HG03095 (cell line): Measurements from ENCODE around the gene CYCS.
"Not testable (repeated sequence)": the region's sequence is repeated elsewhere in the genome, so short reads cannot be mapped to it uniquely, and the experiment has no call there.

Experiments used
- ATAC-seq: cut with Tn5 transposase; IDR thresholded peaks from one replicate; pipeline ENCODE4 v1.9.1; 2021; ENCODE audit warnings: moderate library complexity; ENCODE audit not compliant: unreplicated experiment

Gene CYCS

DNA sequence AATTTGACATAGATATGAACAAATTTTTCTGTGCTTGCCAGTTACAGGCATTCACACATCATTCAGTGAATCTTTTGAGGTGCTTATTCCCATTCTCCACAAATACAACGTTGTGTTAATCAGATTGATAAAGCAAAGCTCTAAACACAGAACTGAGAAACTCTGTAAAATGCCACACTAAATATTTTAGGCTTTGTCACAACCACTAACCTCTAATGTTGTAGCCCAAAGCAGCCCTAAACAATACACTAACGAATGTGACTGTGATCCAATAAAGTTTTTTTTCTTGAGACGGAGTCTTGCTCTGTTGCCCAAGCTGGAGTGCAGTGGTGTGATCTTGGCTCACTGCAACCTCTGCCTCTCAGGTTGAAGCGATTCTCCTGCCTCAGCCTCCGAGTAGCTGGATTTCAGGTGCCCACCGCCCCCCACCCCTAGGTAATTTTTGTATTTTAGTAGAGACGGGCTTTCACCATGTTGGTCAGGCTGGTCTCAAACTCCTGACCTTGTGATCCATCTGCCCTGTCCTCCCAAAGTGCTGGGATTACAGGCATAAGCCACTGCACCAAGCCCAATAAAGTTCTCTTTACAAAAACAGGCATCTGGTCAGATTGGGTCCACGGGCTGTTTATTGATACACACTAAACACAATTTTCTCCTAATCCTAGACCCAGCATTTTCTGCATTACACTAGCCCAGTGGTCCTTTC lies 6.9 kb downstream of the CYCS start:
- peak; percentile 32 for ATAC-seq

DNA sequence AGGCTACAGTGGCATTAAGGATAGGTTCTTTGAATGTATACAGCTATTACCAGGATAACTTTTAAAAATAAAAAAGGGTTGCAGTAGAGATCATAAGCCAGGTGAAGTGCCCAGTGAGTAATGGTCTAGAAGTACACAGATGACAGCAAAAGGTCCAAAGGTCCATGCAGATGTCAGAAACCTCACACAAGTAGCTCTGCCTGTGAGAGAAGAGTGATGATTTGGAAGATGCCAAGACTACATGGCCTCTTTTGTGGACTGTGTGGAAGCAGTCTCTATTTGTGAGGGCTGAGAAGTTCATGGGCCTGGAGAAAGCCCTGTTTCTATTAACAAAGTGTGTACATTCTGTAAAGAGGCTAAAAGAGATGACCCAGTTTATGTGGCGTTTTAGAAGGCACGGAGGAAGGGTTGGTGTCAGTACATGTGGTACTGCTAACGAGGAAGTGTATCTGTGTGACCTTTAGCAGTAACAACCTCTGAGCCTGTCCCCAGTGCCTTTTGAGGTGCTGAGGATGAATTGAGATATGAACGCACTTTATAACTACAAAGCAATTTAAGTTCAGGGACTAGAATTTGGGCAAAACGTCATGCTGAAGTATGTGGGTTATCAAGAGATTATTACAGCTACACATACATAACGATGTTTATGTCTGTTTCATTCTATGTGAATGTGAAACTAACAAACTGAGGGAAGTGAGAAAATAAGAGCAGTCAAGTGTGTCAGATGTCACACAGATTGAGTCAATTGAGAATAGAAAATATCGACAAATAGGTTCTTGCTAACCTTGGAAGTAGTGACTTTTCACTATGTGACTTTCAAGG lies 7.6 kb downstream of the CYCS start:
- ATAC-seq, result peak; percentile 88

DNA sequence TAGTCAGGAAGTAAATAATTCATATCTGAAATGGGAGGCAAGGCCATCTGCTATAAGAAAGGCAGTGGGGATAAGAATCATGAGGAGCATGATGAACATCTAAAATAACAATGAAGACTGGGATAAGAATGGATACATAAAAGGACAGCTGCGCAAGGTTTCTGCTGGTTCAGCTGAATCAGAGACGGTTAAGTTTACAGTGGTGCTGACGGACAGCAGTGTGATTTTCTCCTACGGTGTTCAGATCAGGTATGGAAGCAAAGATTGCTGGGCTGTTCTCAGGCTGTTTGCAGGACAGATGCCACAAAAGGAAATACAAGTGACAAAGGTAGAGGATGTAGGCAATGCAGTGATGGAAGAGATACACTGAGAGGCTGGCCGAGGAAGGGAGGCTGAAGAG lies 8.4 kb downstream of the CYCS start:
- ATAC-seq, result no peak

DNA sequence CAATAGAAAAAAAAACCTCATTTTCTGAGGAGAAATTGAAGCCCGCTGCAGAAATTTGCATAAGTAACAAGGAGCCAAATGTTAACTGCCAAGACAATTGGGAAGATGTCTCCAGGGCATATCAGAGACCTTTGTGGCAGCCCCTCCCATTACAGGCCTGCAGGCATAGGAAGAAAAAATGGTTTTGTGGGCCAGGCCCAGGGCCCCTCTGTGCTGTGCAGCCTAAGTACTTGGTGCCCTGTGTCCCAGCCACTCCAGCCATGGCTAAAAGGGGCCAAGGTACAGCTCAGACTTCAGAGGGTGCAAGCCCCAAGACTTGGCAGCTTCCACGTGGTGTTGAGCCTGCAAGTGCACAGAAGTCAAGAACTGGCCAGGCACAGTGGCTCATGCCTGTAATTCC lies 14.5 kb downstream of the CYCS start:
- ATAC-seq, result not testable (repeated sequence)

DNA sequence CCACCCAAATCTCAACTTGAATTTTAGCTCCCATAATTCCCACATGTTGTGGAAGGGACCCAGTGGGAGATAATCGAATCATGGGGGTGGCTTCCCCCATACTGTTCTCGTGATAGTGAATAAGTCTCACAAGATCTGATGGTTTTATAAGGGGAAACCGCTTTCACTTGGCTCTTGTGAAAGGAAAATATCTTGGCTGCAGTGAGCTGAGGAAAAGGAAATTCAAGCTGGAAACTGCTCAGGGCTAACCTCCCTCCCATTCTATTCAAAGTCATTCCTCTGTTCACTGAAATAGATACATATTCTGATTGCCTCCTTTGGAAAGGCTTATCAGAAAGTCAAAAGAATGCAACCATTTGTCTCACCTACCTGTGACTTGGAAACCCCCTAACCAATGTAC lies 15.8 kb downstream of the CYCS start:
- ATAC-seq, result no peak

DNA sequence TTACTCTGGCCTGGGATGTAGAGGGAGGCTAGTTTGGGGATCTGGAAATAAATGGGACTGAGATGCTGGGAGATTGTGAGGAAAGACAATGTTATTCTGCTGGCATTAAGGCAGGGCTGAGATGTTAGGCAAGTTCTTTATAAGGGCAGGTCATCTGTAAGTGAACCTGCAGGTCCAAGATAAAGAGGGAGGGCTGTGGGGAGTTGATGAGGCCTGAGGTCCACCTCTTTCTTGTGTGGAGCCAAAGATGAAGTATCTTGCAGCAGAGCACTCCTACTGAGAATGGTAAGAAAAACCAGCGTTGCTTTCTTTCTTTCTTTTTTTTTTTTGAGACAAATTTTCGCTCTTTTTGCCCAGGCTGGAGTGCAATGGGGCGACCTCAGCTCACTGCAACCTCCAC lies 19.1 kb downstream of the CYCS start:
- no peak for ATAC-seq

DNA sequence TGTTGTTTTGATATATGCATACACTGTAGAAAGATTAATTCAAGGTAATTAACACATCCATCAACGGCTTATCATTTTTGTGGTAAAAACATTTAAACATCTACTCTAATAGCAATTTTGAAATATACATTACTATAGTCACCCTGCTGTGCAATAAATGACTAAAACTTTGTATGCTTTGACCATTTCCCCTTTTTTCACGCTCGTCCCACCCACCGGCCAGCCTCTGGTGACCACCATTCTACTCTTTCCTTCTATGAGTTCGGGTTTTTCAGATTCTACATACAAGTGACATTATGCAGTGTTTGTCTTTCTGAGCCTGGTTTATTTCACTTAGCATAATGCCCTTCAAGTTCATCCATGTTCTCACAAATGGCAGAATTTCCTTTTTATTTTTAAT lies 21.3 kb downstream of the CYCS start:
- ATAC-seq, result no peak

DNA sequence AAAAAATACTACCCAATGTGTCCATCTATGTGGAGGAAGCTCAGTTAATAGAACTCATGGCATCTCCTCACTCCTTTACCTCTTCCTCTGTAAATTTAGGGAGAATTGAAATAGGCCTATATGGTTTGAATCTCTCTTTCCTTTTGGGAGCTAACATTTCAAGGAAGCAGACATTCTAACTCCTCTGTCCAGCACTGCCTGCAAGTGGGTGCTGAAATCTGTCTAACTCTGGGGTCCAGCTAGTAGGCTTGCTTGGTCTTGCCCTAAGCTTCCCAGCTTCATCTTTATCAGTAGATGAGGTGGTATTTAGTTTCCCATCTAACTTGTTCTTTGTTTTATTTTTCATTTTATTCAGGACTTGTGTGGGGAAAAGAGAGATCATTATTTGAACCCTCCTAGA lies 23.2 kb downstream of the CYCS start:
- no peak for ATAC-seq

DNA sequence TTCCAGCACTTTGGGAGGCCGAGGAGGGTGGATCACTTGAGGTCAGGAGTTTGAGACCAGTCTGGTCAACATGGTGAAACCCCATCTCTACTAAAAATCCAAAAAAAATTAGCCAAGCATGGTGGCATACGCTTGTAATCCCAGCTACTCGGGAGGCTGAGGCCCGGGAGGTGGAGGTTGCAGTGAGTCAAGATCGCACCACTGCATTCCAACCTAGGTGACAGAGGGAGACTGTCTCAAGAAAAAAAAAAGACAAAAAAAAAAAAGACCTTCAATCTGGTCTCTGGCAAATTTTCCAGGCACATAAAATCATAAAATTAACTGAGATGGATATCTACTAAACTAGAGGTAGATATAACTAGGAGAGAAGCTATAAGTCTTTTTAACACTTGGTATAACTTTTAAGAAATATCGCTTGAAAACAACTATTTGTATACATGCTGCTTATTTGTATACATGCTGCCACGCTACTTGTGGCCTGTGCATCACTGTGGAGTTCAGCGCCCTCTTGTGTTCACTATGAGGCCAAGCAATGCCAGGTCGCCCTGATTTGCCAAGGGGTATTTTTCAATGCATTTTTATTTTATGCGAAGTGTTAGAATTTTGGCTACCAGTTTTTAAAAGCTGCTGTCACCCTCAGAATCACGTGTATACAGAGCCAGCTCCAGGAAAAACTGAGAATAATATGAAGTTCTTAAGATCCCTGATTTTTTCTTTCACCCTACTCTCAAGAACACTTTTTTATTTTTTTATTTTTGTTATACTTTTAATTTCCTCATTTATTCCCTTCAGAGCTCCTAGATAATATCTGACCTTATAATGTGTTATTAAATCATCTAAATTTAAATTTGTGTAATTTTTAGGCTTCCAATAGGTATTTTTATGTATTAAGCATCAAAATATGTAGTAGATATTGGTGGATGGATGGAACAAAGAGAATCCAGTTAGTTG lies 26.7 kb downstream of the CYCS start:
- peak; percentile 62 for ATAC-seq

DNA sequence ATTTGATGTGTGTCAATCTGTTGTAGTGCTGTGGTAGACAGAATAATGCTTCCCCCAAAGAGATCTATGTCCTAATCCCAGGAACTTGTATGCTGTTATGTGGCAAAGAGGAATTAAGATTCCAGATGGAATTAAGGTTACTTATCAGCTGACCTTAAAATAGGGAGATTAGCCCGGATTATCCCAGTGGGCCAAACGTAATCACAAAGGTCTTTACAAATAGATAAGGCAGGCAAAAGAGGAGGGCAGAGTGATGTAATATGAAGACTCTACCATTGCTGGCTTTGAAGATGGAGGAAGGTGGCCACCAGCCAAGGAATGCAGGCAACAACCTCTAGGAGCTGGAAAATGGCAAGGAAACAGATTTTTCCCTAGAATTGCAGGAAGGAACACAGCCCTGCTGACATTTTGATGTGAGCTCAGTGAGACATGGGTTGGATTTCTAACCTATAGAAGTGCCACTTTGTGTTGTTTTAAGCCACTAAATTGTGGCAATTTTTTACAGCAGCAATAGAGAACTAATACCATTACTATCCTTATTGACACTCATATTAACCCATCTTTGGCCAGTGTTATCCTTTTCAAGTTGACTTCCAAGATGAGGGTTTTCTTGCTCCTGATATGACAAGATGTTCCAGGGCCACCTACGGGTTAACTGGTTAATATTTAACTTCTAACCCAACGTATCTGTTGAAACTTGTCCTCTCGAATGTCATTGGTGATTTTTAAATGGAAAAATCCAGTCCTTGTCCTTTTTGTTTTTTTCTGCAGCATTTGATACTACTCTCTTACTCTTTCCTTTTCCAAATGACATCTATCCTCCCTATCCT lies 29.3 kb downstream of the CYCS start:
- ATAC-seq, result no peak

DNA sequence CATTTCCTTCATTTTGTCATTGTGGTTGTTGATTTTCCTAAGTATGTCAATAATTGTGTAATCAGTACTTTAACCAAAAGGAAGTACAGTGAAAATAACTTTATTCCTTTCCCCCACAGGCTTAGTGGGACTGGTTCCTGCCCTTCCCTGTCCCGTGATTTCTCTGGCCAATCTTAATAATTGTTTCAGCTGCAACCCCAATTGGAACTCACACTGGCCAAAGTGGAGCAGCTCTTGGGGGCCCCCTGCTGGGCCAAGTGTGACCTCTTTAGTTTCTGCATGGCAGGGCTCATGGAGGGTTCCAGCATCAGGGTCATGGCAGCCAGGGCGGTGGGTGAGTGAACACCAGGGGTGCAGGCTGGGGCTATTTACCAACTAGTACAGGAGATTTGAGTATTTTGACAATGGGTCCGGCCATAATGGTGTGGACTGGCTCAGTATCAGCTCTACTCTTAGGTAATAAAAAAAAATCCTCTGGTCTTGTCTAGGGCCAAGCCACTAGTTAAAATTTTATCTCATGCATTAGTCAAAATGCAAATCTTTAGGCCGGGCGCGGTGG lies 31.7 kb downstream of the CYCS start:
- peak; percentile 78 for ATAC-seq

DNA sequence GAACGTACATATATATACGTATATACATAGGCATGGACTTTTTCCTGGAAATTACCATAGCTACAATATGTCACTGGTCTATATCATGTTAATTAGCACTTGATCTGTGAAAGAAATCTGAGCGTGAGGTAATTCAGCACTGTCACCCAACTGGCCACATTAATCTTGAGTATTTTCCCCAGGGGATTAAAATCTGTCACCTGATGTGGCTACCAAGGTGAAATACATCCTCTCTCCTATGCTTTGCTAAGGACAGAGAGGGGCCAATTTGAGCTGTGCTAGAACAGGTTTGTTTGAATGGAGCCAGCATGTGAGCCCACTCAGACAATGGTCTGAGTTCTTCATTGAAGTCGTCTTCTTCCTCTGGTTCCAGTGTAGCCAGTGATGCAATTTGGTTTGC lies 33.3 kb downstream of the CYCS start:
- ATAC-seq, result no peak

DNA sequence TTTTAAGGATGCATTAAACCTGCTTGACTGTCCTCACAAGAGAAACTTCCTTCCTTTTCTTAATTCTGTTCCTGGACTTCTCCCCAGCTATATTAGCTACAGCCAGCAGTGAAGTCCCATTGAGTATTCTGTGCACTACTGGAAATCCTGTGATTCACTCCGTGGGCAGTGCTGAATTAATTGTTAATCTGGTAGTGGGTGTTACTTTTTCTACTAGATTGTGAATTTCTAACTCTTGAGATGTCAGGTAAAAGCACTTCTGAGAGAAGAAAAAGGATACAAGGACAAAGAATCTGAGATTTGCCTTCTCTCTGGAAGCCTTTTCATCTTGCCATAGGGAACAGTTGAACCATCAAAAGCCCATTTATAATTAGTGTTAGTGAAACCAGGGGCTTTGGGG lies 33.9 kb downstream of the CYCS start:
- ATAC-seq, result no peak

DNA sequence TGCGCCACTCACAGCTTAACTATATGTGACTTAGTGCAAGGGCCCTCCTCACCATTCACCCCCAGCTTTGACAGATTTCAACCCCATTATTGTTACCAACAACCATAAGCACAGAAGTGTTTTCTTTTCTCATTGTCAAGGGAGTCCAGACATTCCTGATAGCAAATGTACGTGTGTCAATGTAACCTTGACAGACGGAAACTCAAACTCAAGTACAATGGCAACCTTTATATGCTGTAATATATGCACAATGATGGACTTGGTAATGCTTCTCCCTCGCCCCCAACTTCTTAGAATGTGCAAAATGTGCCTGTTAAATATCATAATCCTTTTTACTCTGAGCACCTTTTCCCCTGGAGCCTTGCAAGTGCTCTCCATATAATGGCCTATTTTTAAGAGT lies 34.7 kb downstream of the CYCS start:
- no peak for ATAC-seq

DNA sequence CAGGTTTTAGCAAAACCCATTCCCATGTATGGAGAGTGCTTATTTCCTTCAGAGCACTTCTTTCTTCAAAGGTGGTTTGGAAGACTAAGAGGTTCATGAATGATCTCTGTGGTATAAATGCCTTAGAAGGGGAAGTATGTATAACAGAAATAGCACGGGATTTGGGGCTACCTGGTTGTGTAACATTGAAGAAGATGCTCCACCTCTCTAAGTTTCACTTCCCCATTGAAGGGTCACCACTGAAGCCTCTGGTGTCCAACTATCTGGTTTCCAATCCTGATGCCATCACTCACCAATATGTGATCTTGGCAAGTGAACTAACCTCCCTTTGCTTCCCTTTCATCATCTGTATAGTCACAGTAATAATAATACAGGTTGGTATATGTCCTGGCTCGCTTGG lies 37.2 kb downstream of the CYCS start:
- peak; percentile 90 for ATAC-seq

DNA sequence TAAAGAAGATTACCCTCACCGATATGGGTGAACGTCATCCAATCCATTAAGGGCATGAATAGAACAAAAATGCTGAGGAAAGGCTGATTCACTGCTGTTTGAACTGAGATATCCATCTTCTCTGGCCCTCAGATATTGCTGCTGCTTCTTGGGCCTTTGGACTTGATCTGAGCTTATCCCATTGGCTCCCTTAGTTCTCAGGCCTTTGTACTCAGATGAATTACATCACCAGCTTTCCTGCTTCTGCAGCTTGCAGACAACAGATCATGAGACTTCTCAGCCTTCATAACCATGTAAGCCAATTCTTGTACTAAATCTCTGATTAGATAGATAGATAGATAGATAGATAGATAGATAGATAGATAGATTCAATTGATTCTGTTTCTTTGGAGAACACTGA lies 40.2 kb downstream of the CYCS start:
- ATAC-seq, result no peak

DNA sequence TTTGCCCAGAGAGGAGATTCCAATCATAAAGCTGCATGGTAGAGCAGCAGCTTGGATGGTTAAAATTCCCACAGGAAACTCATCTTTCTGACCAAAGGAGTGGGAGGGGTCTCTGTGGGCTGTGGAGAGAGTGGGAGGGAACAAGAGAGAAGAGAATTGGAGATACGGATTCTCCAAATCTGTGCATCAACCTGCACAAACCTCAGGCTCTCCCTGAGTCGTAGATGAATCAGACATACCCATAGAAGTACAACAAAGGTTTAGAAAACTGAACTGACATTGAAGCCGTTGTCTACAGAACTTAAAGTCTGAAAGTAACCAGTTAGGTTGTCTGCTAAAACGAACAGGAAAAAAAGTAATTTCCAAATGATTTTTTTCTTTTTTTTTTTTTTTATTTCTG lies 41.9 kb downstream of the CYCS start:
- no peak for ATAC-seq

DNA sequence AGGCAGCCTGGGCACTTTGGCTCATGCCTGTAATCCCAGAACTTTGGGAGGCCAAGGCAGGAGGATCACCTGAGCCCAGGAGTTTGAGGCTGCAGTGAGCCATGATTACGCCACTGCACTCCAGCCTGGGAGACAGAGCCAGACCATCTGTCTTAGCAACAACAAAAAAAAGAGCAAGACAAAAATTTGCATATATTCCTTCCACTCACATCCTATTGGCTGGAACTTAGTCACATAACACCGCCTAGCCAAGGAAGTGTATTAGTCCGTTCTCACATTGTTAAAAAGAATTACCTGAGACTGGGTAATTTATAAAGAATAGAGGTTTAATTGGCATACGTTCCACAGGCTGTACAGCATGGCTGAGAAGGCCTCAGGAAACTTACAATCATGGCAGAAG lies 43.0 kb downstream of the CYCS start:
- ATAC-seq, result not testable (repeated sequence)

DNA sequence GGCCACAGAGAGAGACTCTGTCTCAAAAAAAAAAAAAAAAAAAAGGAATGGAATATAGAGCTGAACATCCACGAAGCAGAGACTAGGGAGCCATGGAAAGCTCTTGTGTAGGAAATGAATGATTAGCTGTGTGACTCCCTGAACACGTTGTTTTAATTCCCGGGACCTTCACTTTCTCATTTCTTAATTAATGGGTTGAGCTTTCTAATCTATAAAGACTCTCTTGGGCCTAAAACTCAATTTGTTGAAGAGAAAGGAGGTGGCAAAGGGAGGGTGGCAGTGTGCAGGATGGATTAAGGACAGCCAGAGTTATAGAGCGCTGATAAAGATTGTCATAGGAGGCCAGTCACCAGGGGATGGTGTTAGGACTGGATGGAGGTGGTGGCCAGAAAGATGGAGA lies 48.0 kb downstream of the CYCS start:
- no peak for ATAC-seq

DNA sequence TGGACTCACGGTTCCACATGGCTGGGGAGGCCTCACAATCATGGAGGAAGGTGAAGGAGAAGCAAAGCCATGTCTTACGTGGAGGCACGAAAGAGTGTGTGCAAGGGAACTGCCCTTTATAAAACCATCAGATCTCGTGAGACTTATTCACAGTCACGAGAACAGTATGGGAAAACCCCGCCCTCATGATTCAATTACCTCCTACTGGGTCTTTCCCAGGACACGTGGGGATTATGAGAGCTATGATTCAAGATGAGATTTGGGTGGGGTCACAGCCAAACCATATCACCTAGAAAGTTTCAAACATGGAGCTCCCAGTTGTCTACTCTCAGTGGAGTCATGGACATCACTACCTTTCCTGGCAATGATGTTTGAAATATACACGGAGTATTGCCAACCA lies 49.6 kb downstream of the CYCS start:
- ATAC-seq, result no peak
